HG02798 (cell line): ENCODE measurements around the gene EFCAB12.

Experiments
- ATAC-seq: cut with Tn5 transposase; IDR thresholded peaks from one replicate; pipeline ENCODE4 v1.9.1; 2021; ENCODE audit warnings: mild to moderate bottlenecking; ENCODE audit not compliant: unreplicated experiment, poor library complexity

Gene EFCAB12

GRCh38 chr3:129446926-129447325 is 18.5 kb upstream of the EFCAB12 start:
- no peak for ATAC-seq

- no peak for ATAC-seq
Measured at GRCh38 chr3:129445471-129445870, 17.0 kb upstream of the EFCAB12 start.

GRCh38 chr3:129442947-129443346 is 14.5 kb upstream of the EFCAB12 start:
- ATAC-seq: no peak

- ATAC-seq: no peak
Measured at GRCh38 chr3:129442486-129442885, 14.1 kb upstream of the EFCAB12 start.

- no peak for ATAC-seq
Measured at GRCh38 chr3:129441782-129442181, 13.3 kb upstream of the EFCAB12 start.

- no peak for ATAC-seq
Measured at GRCh38 chr3:129441215-129441614, 12.8 kb upstream of the EFCAB12 start.

GRCh38 chr3:129440618-129441190 is 12.3 kb upstream of the EFCAB12 start:
- ATAC-seq: no peak

- ATAC-seq: peak; percentile 90
Measured at GRCh38 chr3:129439817-129440617, 11.6 kb upstream of the EFCAB12 start, which contains the start of the genes IFT122 and MBD4. Gene IFT122 (plus strand): TSS chr3:129440224. CDS start chr3:129440331, 107 bp downstream. Gene MBD4 (minus strand): TSS chr3:129439948. CDS start chr3:129439833, 115 bp downstream.

- ATAC-seq: peak; percentile 5
Measured at GRCh38 chr3:129439226-129439816, 10.9 kb upstream of the EFCAB12 start.

GRCh38 chr3:129435367-129435766 is 6.9 kb upstream of the EFCAB12 start:
- ATAC-seq: no peak

- ATAC-seq: no peak
Measured at GRCh38 chr3:129434140-129434539, 5.7 kb upstream of the EFCAB12 start.

- ATAC-seq: no peak
Measured at GRCh38 chr3:129433565-129433964, 5.1 kb upstream of the EFCAB12 start.

GRCh38 chr3:129432671-129433070 is 4.2 kb upstream of the EFCAB12 start:
- no peak for ATAC-seq

- no peak for ATAC-seq
Measured at GRCh38 chr3:129432036-129432435, 3.6 kb upstream of the EFCAB12 start.

GRCh38 chr3:129429602-129430001 is 1.2 kb upstream of the EFCAB12 start:
- no peak for ATAC-seq

- ATAC-seq: no peak
Measured at GRCh38 chr3:129429080-129429451, 630 bp upstream of the EFCAB12 start.

GRCh38 chr3:129428007-129428375 is 445 bp downstream of the EFCAB12 start:
- no peak for ATAC-seq

- no peak for ATAC-seq
Measured at GRCh38 chr3:129425619-129426018, 2.8 kb downstream of the EFCAB12 start.

GRCh38 chr3:129425213-129425612 is 3.2 kb downstream of the EFCAB12 start:
- no peak for ATAC-seq

GRCh38 chr3:129424185-129424841 is 4.1 kb downstream of the EFCAB12 start:
- ATAC-seq: peak; percentile 63

GRCh38 chr3:129422897-129423296 is 5.5 kb downstream of the EFCAB12 start:
- ATAC-seq: no peak
